Mucosa of stomach (tissue), 1 donor: Measurements from ENCODE around the gene CHIC2.
"Not testable (repeated sequence)": the region's sequence is repeated elsewhere in the genome, so short reads cannot be mapped to it uniquely, and the experiment has no call there.

Source experiments
- H3K27me3 ChIP-seq: one replicate; pipeline ENCODE4 v1.7.0; 2013; ENCODE audit warnings: mild to moderate bottlenecking, low read length; ENCODE audit not compliant: control insufficient read depth, insufficient read depth
- H3K36me3 ChIP-seq: one replicate; pipeline ENCODE4 v1.7.0; 2013; ENCODE audit warnings: low read length; ENCODE audit not compliant: control insufficient read depth, insufficient read depth
- H3K4me1 ChIP-seq: one replicate; pipeline ENCODE4 v1.7.0; 2013; ENCODE audit warnings: mild to moderate bottlenecking, low read length; ENCODE audit not compliant: control insufficient read depth, insufficient read depth
- H3K4me3 ChIP-seq: one replicate; pipeline ENCODE4 v1.7.0; 2013; ENCODE audit warnings: low read length
- H3K9ac ChIP-seq: one replicate; pipeline ENCODE4 v1.7.0; 2013; ENCODE audit warnings: mild to moderate bottlenecking, low read length, moderate library complexity
- H3K9me3 ChIP-seq: one replicate; pipeline ENCODE4 v1.7.0; 2013; ENCODE audit warnings: mild to moderate bottlenecking, low read length, moderate library complexity; ENCODE audit not compliant: control insufficient read depth
- donor health status: Pancreatic carcinoma.

Gene CHIC2

DNA sequence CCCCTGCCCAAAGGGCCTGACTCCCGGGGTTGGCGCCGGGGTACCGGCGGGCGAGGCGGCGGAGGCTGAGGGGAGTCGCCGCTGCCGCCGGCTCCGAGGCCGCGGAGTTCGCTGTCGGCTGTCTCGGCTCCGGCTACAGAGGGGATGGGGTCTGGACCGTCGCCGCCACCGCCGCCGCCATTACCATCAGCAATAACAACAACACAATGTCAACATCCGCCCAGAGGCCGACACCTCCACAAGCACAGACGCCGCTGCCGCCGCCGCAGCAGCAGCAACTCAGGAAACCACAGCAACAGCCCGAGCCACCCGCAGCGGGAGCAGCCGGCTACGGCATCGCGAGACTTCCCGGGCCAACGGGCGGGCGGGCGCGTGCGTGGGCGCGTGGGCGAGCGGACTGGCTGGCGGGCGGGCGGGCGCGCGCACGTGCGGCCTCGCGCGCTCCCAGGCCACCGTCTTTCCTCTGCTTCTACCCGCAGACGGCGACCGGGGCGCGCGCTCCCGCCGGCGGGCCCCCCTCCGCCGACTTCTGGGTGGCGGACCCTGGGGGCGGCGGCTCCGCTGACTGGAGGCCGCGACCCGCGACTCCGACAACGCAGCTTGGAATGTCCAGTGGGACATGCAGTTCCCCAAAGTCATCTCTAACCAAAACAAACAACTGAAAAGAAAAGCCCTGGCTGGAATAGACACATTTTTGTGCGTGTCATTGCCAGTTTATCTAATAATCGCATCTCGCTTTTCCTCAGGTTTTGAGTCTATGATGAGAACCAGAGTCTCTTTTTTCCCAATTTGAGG lies at the start of gene CHIC2:
CHIC2 (minus strand) TSS at position 289 of the 795 bp plus-strand sequence. CDS start 305 bp downstream, outside the sequence.
- Histone ChIP-seq H3K4me3 (peak within 1 kb of the TSS; percentile 91), H3K4me1 (peaks cover 19% of the 10 kb centered on the region), H3K36me3 (no peaks in the 10 kb centered on the region), H3K9ac (peak within 1 kb of the TSS; percentile 97), H3K27me3 (no peaks in the 10 kb centered on the region), H3K9me3 (no peaks in the 10 kb centered on the region)

DNA sequence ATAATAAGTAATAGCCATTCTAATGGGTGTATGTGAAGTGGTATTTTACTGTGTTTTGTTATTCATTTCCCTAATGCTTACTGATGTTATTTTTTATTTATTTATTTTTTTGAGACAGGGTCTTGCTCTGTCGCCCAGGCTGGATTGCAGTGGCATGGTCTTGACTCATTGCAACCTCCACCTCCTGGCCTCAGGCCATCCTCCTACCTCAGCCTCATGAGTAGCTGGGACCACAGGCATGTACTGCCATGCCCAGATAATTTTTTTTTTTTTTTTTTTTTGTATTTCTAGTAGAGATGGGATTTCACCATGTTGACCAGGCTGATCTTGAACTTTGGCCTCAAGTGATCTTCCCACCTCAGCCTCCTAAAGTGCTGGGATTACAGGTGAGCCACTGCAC lies 48.8 kb upstream of the CHIC2 start:
- not testable (repeated sequence) for H3K36me3 ChIP-seq, H3K9me3 ChIP-seq, H3K9ac ChIP-seq, H3K4me1 ChIP-seq, H3K4me3 ChIP-seq
- H3K27me3 ChIP-seq, result peaks cover 44% of the 10 kb centered on the region

DNA sequence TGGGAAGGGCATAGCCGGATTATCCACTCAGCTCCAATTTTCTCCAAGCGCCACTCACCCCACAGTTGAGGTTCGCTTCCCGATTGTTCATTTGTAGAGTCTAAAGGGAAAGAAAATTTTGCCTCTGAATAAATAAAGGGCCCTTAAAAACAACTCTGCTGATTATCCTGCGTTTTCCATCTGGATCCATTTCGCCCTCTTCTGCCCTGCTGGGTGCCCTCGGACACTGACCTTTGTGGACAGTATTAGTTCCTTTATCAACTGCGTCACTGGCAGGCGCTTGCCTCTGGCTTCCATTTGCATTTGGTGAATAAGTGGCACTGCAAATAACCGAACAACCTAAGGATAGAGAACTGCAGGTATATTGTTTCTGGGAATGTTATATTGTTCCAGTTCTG lies 45.6 kb upstream of the CHIC2 start:
- H3K36me3 ChIP-seq, result no peaks in the 10 kb centered on the region
- H3K4me3 ChIP-seq, result no peak overlapping the region
- no peaks in the 10 kb centered on the region for H3K9me3 ChIP-seq
- peaks cover 74% of the 10 kb centered on the region for H3K27me3 ChIP-seq
- peaks cover 9% of the 10 kb centered on the region for H3K4me1 ChIP-seq
- H3K9ac ChIP-seq, result no peak overlapping the region

DNA sequence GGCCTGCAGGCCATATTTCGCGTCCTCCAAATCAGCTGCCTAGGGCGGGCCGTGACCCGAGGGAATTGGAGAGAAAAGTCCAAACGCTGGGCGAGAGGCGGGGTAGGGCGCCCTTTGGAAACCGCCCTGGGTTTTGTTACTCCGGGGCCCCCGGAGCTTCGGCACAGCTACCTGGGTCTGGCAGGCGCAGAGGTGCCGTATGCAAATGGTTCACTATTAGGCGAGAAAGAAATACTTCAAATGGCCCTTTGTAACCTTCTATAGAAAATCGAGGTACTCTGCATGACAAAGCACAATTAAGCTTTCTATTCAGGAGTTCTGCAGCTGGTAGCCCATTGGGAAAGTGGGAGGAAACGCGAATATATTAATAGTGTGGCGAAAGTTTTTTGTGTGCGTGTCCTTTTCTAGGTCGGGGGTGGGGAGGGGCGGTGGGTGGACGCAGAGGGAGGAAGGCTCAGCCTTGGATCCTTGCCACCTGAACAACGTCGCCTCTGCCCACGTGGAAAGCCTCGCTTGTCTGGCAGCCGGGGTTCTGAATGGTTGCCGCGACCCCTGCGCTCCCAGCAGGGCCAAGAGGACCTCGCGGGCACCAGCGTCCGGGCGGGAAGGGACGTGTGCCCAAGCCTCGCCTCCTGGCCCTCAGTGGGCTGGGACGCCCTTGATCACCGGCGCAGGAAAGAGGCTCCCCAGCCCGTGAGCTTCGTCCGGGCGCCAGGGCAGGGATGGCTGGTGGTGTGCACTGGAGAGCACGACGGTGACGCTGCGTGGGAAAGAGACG lies 45.0 kb upstream of the CHIC2 start:
- Histone ChIP-seq H3K9me3 (no peaks in the 10 kb centered on the region), H3K9ac (no peak overlapping the region), H3K36me3 (no peaks in the 10 kb centered on the region), H3K4me1 (peaks cover 9% of the 10 kb centered on the region), H3K27me3 (peaks cover 80% of the 10 kb centered on the region), H3K4me3 (no peak overlapping the region)

DNA sequence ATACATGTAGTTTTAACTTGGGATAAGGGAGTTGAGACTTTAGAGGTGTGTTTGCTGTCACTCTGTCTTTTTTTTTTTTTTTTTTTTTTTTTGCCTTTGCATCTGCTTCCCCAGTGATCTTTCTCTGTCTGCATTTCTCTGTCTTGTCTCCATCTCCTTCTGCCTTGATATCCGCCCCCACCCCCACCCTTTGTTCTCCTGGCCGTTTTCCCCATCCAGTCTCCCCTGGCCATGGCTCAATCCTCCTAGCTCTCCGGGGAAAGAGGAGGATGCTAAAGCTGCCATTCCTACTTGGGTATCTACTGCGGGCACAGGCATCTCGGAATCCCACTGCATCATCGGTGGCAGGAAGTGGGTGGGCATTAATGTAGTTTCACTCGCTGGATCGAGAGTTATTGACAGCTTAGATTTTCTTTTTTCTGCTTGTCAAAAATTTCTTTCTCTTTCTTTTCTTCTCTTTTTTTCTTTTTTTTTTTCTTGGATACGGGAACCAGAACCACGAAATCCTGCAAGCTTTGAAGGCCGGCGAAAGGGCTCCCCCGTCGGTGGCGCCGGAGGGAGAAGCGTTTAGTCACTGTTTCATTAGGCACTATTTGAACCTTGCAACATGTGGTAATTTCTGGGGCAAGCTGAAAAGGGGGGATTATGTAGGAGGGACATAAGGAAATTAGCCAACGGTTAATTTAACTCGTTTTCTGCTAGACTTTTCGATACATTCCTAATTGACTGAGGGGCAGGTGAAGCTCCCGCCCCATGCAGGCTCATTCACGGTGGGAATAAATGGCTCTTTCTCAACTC lies 43.7 kb upstream of the CHIC2 start:
- Histone ChIP-seq H3K9ac (no peak overlapping the region), H3K4me3 (no peak overlapping the region), H3K27me3 (peaks cover 93% of the 10 kb centered on the region)

DNA sequence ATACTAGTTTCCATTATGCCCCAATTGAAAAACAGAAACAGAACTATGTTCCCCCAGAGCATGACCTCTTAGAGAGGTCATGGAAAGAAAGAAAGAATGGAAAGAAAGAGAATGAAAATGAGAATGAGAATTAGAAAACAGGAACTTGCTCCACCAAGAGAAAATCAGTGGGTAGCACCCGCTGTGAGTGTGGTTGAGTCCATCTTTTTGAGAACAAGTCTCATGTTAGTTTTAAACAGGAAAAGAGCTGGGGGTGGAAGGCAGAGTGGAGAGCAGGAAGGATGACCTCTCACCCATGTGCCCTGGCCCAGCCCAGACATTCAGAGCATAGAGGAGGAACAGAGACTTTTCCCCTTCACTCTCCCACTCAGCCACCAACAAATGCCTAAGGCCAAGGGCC lies 40.5 kb upstream of the CHIC2 start:
- H3K9me3 ChIP-seq, result no peaks in the 10 kb centered on the region
- no peak overlapping the region for H3K4me3 ChIP-seq
- peaks cover 98% of the 10 kb centered on the region for H3K27me3 ChIP-seq
- H3K4me1 ChIP-seq, result peaks cover 34% of the 10 kb centered on the region
- no peaks in the 10 kb centered on the region for H3K36me3 ChIP-seq
- no peak overlapping the region for H3K9ac ChIP-seq

More for the DNA sequence above, 43.7 kb upstream of the CHIC2 start:
- H3K9me3 ChIP-seq, result no peaks in the 10 kb centered on the region
- peaks cover 15% of the 10 kb centered on the region for H3K4me1 ChIP-seq
- no peaks in the 10 kb centered on the region for H3K36me3 ChIP-seq

DNA sequence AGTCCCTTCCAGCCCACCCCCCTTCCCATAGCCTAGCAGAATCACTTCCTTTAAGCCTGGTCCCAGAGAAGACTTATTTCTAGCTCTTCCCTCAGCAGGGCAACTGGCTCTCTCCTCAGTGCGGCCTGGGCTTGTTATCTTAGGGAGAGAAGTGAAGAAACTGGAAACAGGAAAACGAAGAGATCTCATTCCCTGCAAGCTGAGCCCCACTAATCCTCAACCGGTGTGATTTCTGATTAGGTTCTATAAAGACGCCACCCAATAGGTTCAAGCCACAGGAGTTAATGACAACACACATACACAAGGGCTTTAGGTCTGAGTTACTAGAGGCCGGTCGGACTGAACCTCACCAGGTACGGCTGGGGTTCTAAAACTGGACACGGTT lies 38.8 kb upstream of the CHIC2 start:
- peaks cover 32% of the 10 kb centered on the region for H3K4me1 ChIP-seq
- H3K27me3 ChIP-seq, result peaks cover 98% of the 10 kb centered on the region
- H3K9ac ChIP-seq, result no peak overlapping the region
- no peak overlapping the region for H3K4me3 ChIP-seq
- no peaks in the 10 kb centered on the region for H3K36me3 ChIP-seq
- H3K9me3 ChIP-seq, result no peaks in the 10 kb centered on the region

DNA sequence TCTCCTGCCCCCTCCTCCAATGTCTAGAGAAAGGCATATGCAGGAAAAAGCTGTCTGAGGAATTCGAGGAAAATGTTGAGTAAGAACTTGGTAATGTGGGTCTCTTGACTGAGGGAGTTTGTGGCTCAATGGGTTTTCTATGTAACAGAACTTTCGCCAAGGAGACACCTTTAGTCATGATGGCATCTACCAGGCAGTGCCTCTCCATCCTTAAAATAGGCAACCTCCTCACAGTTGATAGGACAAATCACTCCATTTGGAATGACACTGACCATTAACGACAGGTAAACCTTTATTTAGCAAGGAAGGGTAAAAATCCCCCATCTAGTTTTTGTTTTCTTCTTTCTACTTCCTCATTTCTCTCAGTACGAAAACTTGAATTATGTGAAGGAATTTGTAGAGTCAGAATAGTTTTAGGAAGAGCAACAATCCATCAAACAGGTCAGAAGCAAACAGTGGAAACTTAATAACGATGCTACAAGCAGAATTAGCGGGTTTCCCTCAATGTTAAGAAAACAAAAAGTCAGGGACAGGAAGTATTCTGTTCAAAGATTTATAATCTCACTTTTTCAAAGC lies 38.2 kb upstream of the CHIC2 start:
- peaks cover 98% of the 10 kb centered on the region for H3K27me3 ChIP-seq

DNA sequence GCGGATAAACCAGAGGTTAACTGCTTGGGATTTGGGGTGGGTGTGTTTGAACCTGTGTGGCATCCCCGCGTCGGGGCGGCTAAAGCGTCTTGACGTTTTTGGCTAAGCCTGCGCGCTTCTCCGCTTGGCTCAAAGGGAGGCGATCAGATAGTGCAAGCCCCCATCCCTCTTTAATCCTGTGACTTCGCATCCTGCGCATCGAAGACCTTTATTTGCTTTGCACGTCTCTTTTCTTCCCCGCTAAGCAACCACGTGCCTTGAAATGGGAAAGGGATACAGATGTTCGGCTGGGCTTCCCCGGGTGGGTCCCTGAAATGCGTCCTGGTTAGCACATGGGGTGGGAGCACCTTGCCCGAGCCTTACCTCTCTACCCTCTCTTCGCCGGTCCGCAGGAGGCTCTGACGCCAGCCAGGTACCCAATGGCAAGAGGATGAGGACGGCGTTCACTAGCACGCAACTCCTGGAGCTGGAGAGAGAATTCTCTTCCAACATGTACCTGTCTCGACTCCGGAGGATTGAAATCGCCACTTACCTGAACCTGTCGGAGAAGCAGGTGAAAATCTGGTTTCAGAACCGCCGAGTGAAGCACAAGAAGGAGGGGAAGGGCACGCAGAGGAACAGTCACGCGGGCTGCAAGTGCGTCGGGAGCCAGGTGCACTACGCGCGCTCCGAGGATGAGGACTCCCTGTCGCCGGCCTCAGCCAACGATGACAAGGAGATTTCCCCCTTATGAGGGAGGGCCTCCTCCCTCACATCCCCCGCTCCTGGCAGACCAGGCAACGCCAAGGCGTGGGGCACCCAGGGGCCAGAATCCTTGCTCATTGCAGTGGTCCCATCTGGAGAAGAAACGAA lies 37.0 kb upstream of the CHIC2 start:
- Histone ChIP-seq H3K4me3 (no peak overlapping the region), H3K9ac (no peak overlapping the region), H3K27me3 (peaks cover 98% of the 10 kb centered on the region), H3K36me3 (no peaks in the 10 kb centered on the region), H3K9me3 (no peaks in the 10 kb centered on the region), H3K4me1 (peaks cover 32% of the 10 kb centered on the region)

More for the DNA sequence above, 38.2 kb upstream of the CHIC2 start:
- H3K9ac ChIP-seq, result no peak overlapping the region
- H3K4me3 ChIP-seq, result no peak overlapping the region
- H3K9me3 ChIP-seq, result no peaks in the 10 kb centered on the region
- H3K36me3 ChIP-seq, result no peaks in the 10 kb centered on the region
- peaks cover 32% of the 10 kb centered on the region for H3K4me1 ChIP-seq

DNA sequence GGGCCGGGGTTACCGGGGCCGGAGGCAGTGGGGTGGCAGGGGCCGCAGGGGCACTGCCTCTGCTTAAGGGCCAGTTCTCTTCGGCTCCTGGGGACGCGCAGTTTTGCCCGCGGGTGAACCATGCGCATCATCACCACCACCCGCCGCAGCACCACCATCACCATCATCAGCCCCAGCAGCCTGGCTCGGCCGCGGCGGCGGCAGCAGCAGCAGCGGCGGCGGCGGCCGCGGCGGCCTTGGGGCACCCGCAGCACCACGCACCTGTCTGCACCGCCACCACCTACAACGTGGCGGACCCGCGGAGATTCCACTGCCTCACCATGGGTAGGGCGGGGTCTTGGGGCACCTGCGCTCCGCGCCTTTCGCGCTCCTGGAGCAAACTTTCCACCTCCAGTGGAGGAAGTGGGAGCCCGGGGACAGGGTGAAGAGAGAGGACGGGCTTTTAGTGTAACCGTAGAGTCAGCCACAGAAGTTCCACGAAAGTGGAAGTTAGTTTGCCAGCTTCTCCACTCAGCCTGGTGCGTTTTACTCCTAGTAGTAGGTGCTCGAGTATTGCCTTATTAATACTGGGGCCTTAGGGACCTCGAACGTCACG lies 36.3 kb upstream of the CHIC2 start:
- peaks cover 100% of the 10 kb centered on the region for H3K27me3 ChIP-seq
- no peak overlapping the region for H3K9ac ChIP-seq

More for the DNA sequence above, 36.3 kb upstream of the CHIC2 start:
- no peaks in the 10 kb centered on the region for H3K36me3 ChIP-seq
- H3K9me3 ChIP-seq, result no peaks in the 10 kb centered on the region
- no peak overlapping the region for H3K4me3 ChIP-seq
- peaks cover 32% of the 10 kb centered on the region for H3K4me1 ChIP-seq
